Choroid plexus epithelial cell (primary cell): ENCODE measurements around the gene PEX11B.

Source experiments
- DNase-seq: peaks from one replicate; pipeline ENCODE4 v3.0.0-alpha.2; 2010; ENCODE audit warnings: low read depth
- H3K4me3 ChIP-seq: 2 replicates; pipeline ENCODE4 v1.5.1; 2011; ENCODE audit warnings: low read depth, mild to moderate bottlenecking, control low read depth, low read length, moderate library complexity
- CTCF ChIP-seq: conservative IDR thresholded peaks from 2 replicates; pipeline ENCODE4 v1.5.1; 2011; ENCODE audit warnings: low read depth, mild to moderate bottlenecking, control low read depth, inconsistent platforms, low read length, moderate library complexity

PEX11B gene

GRCh38 chr1:145918144-145918991 is at the start of gene PEX11B:
Gene PEX11B, minus strand, starts transcription at chr1:145918717. Its CDS starts 29 bp downstream, at chr1:145918688.
- DNase-seq: peak; percentile 90
- TF ChIP-seq CTCF: no peak
- H3K4me3 ChIP-seq: peak within 1 kb of the TSS; percentile 85

GRCh38 chr1:145967288-145967687 is 48.8 kb upstream of the PEX11B start:
- H3K4me3 ChIP-seq: no peak overlapping the region
- TF ChIP-seq CTCF: no peak
- DNase-seq: no peak

GRCh38 chr1:145965119-145965744 is 46.7 kb upstream of the PEX11B start:
- no peak for DNase-seq
- TF ChIP-seq CTCF: no peak
- peak overlapping the region; percentile 88 for H3K4me3 ChIP-seq

- peak within 1 kb of the TSS; percentile 88 for H3K4me3 ChIP-seq
- peak; percentile 95 for DNase-seq
- TF ChIP-seq CTCF: peak; percentile 14
These were observed 46.0 kb upstream of the PEX11B start, which contains the start of the genes ANKRD34A and POLR3GL for GRCh38 chr1:145964328-145965118. Gene ANKRD34A, minus strand, starts transcription at chr1:145964575. Its CDS starts 2,816 bp downstream, at chr1:145961759. Gene POLR3GL, plus strand, starts transcription at chr1:145964690. Its CDS starts 10,176 bp downstream, at chr1:145974866.

GRCh38 chr1:145963265-145964019 is 44.9 kb upstream of the PEX11B start:
- TF ChIP-seq CTCF: no peak
- H3K4me3 ChIP-seq: peak overlapping the region; percentile 88
- DNase-seq: peak; percentile 56
